ENCODE data around the gene ATP6V1F. TPM values are rescaled to one million over a fixed set of nuclear protein-coding genes. Genes with fewer than 3 reads are reported as not detected.

Gene ATP6V1F
- total RNA-seq, 1 experiment from 2014 or later, result 149 TPM

DNA sequence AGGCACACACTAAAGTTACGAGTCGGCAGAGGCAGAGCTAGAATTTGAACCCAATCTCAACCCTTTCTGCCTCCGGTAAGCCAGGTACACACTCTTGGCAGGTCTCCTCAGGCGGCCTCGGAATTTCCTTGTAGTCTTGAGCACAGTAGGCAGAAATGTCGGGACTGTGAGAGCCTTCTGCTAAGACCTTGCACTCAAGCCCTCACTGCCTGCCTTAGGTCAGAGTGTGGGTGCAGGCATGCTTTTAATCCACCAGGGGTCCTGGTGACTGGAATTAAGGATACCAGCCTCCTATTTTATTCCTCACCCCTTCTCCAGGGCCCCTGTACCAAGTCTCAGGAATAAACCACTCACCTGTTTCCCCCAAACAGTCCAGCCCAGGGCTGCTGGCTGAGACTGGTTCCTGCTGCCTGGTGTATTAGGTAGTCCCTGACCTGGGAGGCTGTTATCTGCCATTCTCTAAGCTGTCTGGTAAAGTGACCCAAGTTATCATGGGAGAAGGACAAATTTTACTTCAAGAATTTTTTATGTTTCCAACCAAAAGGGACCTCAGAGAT is 855 bp downstream of the ATP6V1F start:
- no peak for TF ChIP-seq SP1 (IDR thresholded peaks at IDR 0.05; ENCODE audit: low read depth)
- TF ChIP-seq, protein P1, sequence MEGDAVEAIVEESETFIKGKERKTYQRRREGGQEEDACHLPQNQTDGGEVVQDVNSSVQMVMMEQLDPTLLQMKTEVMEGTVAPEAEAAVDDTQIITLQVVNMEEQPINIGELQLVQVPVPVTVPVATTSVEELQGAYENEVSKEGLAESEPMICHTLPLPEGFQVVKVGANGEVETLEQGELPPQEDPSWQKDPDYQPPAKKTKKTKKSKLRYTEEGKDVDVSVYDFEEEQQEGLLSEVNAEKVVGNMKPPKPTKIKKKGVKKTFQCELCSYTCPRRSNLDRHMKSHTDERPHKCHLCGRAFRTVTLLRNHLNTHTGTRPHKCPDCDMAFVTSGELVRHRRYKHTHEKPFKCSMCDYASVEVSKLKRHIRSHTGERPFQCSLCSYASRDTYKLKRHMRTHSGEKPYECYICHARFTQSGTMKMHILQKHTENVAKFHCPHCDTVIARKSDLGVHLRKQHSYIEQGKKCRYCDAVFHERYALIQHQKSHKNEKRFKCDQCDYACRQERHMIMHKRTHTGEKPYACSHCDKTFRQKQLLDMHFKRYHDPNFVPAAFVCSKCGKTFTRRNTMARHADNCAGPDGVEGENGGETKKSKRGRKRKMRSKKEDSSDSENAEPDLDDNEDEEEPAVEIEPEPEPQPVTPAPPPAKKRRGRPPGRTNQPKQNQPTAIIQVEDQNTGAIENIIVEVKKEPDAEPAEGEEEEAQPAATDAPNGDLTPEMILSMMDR (IDR thresholded peaks at IDR 0.05 in 2 of 3, conservative IDR thresholded peaks at IDR 0.05 in 1 of 3; ENCODE audit: borderline replicate concordance in 1 of 3, insufficient read depth in 1 of 3, low read depth in 2 of 3, low read length in 2 of 3), result peak in 2 of 3 experiments; percentile 52 to 59; a peak in 4 of 6 replicates

DNA sequence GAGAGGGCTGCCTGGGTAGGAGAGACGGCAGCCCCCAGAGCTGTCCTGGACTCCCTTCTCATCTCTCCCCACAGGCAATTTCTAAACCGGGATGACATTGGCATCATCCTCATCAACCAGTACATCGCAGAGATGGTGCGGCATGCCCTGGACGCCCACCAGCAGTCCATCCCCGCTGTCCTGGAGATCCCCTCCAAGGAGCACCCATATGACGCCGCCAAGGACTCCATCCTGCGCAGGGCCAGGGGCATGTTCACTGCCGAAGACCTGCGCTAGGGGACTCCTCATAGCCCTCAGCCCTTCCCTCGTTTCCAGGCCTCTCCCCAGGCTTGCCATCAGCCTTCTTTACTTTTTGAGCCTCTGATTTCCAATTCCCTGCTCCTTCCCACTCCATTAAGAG is 2.6 kb downstream of the ATP6V1F start:
- peaks cover 3 to 7% of the 10 kb centered on the region in 2 experiments; a peak in 2 of 4 replicates for H3K36me3 ChIP-seq (ENCODE audit: control insufficient read depth in 1 of 2, insufficient read depth in 2 of 2, low read length in 2 of 2)
- no peak overlapping the region for H3K4me2 ChIP-seq (ENCODE audit: low read length)
- H3K4me3 ChIP-seq (replicated peaks in 1 of 2; ENCODE audit: low read depth in 1 of 2, low read length in 2 of 2), result no peak overlapping the region
- peaks cover 23% of the 10 kb centered on the region for H3K79me2 ChIP-seq (ENCODE audit: insufficient read depth, low read length)
- DNase-seq (ENCODE audit: low read depth, low spot score) (no peak), ATAC-seq (no peak)
- intact Hi-C loops (cut with micrococcal nuclease), result no loop called here
- H2AFZ ChIP-seq (ENCODE audit: low read depth, low read length, poor library complexity, severe bottlenecking), result no peak overlapping the region
- no TSS peak for BruUV-seq (replicated peaks)
- H3K9me2 ChIP-seq (ENCODE audit: insufficient read depth), result no peaks in the 10 kb centered on the region
- RAD21 ChIA-PET (ENCODE audit: low non-redundant PET in 1 of 2, low total read pairs in 2 of 2, uncharacterized antibody in 2 of 2, unreplicated experiment in 2 of 2), result no interaction called here
- no peak overlapping the region for H3K9ac ChIP-seq (ENCODE audit: low read length)
- H3K4me1 ChIP-seq (ENCODE audit: control insufficient read depth in 1 of 2, insufficient read depth in 2 of 2, low read length in 2 of 2), result peaks cover 21 to 45% of the 10 kb centered on the region in 2 experiments
- no peak overlapping the region for H3K27ac ChIP-seq (ENCODE audit: low read depth, low read length)
- H3K27me3 ChIP-seq (ENCODE audit: insufficient read depth, low read length), result no peaks in the 10 kb centered on the region
- POLR2A ChIA-PET, result no interaction called here
- H3K9me3 ChIP-seq (ENCODE audit: control insufficient read depth in 1 of 2, insufficient read depth in 1 of 2, low read depth in 1 of 2, low read length in 2 of 2), result no peaks in the 10 kb centered on the region
- CTCF ChIA-PET, result no interaction called here
- no peaks in the 10 kb centered on the region for H4K20me1 ChIP-seq (ENCODE audit: insufficient read depth)
- TF ChIP-seq SRF (IDR thresholded peaks at IDR 0.05; ENCODE audit: low read depth) (no peak), JUND (IDR thresholded peaks at IDR 0.05) (no peak), POLR2AphosphoS5 (IDR thresholded peaks at IDR 0.05; ENCODE audit: low read depth, low read length) (no peak), RAD21 (IDR thresholded peaks at IDR 0.05; ENCODE audit: low read depth) (no peak), SP1 (IDR thresholded peaks at IDR 0.05; ENCODE audit: low read depth) (no peak), CBX3 (IDR thresholded peaks at IDR 0.05; ENCODE audit: low read depth) (no peak), POLR2A (IDR thresholded peaks at IDR 0.05; ENCODE audit: borderline replicate concordance, extremely low read depth, insufficient read depth, insufficient read length) (no peak), ATF3 (IDR thresholded peaks at IDR 0.05) (no peak), YY1 (IDR thresholded peaks at IDR 0.05; ENCODE audit: extremely low read depth, insufficient replicate concordance, low read depth, low read length) (no peak), EGR1 (IDR thresholded peaks at IDR 0.05; ENCODE audit: low read depth) (no peak), TCF7L2 (IDR thresholded peaks at IDR 0.05; ENCODE audit: borderline replicate concordance, extremely low read depth, insufficient read depth, insufficient read length) (no peak), ZNF274 (IDR thresholded peaks at IDR 0.05; ENCODE audit: low read depth, low read length) (no peak), ZBTB33 (IDR thresholded peaks at IDR 0.05; ENCODE audit: extremely low read depth, insufficient replicate concordance, low read length) (no peak)

More for the DNA sequence above, 855 bp downstream of the ATP6V1F start:
- POLR2A ChIA-PET, result interaction anchor here (0.8 to 1.5 kb wide), 3 partner anchors 8 to 29 kb away, joined by 3 to 6 read pairs (median 4); no protein-coding TSS in a partner anchor
- H3K4me2 ChIP-seq (ENCODE audit: low read length), result peak overlapping the region; percentile 90
- peak; percentile 56 for DNase-seq (ENCODE audit: low read depth, low spot score)
- RAD21 ChIA-PET (ENCODE audit: low non-redundant PET in 1 of 2, low total read pairs in 2 of 2, uncharacterized antibody in 2 of 2, unreplicated experiment in 2 of 2), result no interaction called here
- H3K9me3 ChIP-seq (ENCODE audit: control insufficient read depth in 1 of 2, insufficient read depth in 1 of 2, low read depth in 1 of 2, low read length in 2 of 2), result no peaks in the 10 kb centered on the region
- intact Hi-C loops (cut with micrococcal nuclease), result loop anchor here (2.0 kb wide), 1 partner anchor 17 kb away; no protein-coding TSS in a partner anchor
- CTCF ChIA-PET, result interaction anchor here (0.9 to 2.3 kb wide), 7 partner anchors 8 to 438 kb away, joined by 3 to 16 read pairs (median 10); no protein-coding TSS in a partner anchor
- H3K27ac ChIP-seq (ENCODE audit: low read depth, low read length), result peak overlapping the region; percentile 53
- H3K4me1 ChIP-seq (ENCODE audit: control insufficient read depth in 1 of 2, insufficient read depth in 2 of 2, low read length in 2 of 2), result peaks cover 17 to 27% of the 10 kb centered on the region in 2 experiments
- H4K20me1 ChIP-seq (ENCODE audit: insufficient read depth), result no peaks in the 10 kb centered on the region
- no TSS peak for BruUV-seq (replicated peaks)
- H3K36me3 ChIP-seq (ENCODE audit: control insufficient read depth in 1 of 2, insufficient read depth in 2 of 2, low read length in 2 of 2), result peaks cover 3 to 7% of the 10 kb centered on the region in 2 experiments; a peak in 2 of 4 replicates
- H2AFZ ChIP-seq (ENCODE audit: low read depth, low read length, poor library complexity, severe bottlenecking), result no peak overlapping the region
- no peaks in the 10 kb centered on the region for H3K9me2 ChIP-seq (ENCODE audit: insufficient read depth)
- peak overlapping the region; percentile 79 to 96 for H3K4me3 ChIP-seq (replicated peaks in 1 of 2; ENCODE audit: low read depth in 1 of 2, low read length in 2 of 2)
- H3K27me3 ChIP-seq (ENCODE audit: insufficient read depth, low read length), result no peaks in the 10 kb centered on the region
- peak; percentile 70 for ATAC-seq
- peaks cover 23% of the 10 kb centered on the region for H3K79me2 ChIP-seq (ENCODE audit: insufficient read depth, low read length)
- peak overlapping the region; percentile 74 for H3K9ac ChIP-seq (ENCODE audit: low read length)
